H54 (cell line): ENCODE data around the gene ZNF726.
"Not testable (repeated sequence)": the region's sequence is repeated elsewhere in the genome, so short reads cannot be mapped to it uniquely, and the experiment has no call there.

ENCODE experiments used
- DNase-seq: peaks from one replicate; pipeline ENCODE4 v3.0.0; 2011; ENCODE audit warnings: low spot score, mixed read lengths; ENCODE audit not compliant: insufficient read length
- FAIRE-seq: peaks from 3 replicates; lab custom pipeline; 2011; peaks lifted over from hg19 to GRCh38; lab: Jason Lieb, UNC
- POLR2A ChIP-seq: IDR thresholded peaks from 2 replicates; pipeline ENCODE4 v1.6.1; 2011; ENCODE audit warnings: low read depth, mild to moderate bottlenecking, low read length

Gene ZNF726

GRCh38 chr19:23908165-23908564 is 6.5 kb upstream of the ZNF726 start:
- no peak for TF ChIP-seq POLR2A
- FAIRE-seq, result no peak
- DNase-seq, result no peak

DNA sequence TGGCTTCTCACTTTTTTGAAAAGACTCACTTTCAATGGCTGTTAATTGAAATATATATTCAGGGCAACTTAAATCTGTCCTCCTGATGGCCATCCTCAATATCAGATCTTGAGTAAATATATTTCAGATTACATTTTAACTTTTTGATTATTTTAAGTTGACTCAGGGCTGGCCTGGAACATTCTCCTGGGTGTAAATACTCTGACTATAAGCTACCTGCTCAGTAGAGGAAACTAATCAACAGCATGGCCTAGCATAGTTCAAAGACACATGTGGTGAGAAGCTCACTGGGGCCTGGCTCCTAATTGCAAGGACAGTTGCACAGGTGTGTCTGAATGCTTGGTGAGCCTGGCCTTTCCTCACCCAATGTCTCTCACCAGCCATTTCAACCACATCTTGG is 5.5 kb upstream of the ZNF726 start:
- FAIRE-seq (no peak), DNase-seq (no peak)
- TF ChIP-seq POLR2A, result no peak

- FAIRE-seq, result no peak
Observed at GRCh38 chr19:23913931-23914330, 755 bp upstream of the ZNF726 start.

DNA sequence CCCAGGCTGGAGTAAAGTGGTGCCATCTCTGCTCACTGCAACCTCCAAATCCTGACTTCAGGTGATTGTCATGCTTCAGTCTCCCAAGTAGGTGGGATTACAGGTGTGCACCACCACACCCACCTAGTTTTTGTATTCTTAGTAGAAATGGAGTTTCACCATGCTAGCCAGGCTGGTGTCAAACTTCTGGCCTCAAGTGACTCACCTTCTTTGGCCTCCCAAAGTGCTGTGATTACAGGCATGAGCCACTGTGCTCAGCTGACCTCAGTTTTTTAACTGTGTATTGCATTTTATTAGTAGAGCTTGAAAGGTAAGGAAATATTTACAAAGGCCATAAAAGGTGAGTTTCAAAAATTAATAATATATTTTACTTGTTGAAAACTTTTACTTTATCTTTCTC is 2.3 kb downstream of the ZNF726 start:
- no peak for FAIRE-seq
- no peak for DNase-seq
- no peak for TF ChIP-seq POLR2A

More at GRCh38 chr19:23913931-23914330, 755 bp upstream of the ZNF726 start:
- no peak for DNase-seq
- no peak for TF ChIP-seq POLR2A

GRCh38 chr19:23917856-23918255 is 3.2 kb downstream of the ZNF726 start:
- FAIRE-seq (no peak), DNase-seq (no peak)
- TF ChIP-seq POLR2A, result no peak

DNA sequence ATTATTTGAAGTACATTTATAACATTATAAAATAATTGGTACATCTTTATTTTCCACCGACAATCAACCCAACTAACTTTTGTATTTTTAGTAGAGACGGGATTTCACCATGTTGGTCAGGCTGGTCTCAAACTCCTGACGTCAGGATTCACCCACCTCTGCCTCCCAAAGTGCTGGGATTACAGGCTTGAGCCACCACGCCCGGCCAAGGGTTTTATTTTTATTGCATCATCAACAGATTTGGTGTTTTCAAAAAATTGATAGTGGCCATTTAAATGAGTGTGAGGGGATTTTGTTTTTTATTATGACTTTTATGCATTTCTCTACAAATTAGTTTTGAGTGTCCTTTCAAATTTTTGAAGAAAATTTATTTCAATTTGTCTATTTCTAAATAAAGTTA is 10.6 kb downstream of the ZNF726 start:
- TF ChIP-seq POLR2A, result no peak
- FAIRE-seq (no peak), DNase-seq (no peak)

DNA sequence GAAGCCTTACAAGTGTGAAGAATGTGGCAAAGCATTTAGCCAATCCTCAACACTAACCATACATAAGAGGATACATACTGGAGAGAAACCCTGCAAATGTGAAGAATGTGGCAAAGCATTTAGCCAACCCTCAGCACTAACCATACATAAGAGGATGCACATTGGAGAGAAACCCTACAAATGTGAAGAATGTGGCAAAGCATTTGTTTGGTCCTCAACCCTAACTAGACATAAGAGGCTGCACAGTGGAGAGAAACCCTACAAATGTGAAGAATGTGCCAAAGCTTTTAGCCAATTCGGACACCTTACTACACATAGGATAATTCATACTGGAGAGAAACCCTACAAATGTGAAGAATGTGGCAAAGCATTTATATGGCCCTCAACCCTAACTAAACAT is 18.2 kb downstream of the ZNF726 start:
- FAIRE-seq (no peak), DNase-seq (no peak)
- TF ChIP-seq POLR2A, result no peak

DNA sequence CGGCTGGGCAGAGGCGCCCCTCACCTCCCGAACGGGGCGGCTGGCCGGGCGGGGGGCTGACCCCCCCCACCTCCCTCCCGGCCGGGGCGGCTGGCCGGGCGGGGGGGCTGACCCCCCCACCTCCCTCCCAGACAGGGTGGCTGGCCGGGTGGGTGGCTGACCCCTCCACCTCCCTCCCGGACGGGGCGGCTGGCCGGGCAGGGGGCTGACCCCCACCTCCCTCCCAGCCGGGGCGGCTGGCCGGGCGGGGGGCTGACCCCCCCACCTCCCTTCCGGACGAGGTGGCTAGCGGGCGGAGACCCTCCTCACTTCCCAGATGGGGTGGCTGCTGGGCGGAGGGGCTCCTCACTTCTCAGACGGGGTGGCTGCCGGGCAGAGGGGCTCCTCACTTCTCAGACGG is 22.3 kb downstream of the ZNF726 start:
- DNase-seq, FAIRE-seq: not testable (repeated sequence)

DNA sequence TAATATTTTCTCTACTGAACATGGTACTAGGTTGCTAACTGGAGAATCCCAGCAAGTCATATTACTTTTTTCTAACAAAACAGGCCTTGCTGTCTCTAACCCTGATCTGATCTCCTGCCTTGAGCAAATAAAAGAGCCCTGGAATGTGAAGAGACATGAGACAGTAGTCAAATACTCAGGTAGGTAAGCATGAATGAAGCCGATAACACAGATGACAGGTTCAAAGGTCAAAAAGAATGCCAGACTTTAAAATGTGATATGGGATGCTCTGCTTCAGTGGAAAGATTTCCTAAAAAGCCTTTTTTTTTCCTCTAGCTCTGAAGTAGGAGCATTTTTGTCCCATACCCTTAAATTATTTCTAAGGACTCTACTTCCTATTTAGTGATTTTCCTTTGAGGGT is 28.7 kb downstream of the ZNF726 start:
- TF ChIP-seq POLR2A, result no peak
- no peak for FAIRE-seq
- no peak for DNase-seq

DNA sequence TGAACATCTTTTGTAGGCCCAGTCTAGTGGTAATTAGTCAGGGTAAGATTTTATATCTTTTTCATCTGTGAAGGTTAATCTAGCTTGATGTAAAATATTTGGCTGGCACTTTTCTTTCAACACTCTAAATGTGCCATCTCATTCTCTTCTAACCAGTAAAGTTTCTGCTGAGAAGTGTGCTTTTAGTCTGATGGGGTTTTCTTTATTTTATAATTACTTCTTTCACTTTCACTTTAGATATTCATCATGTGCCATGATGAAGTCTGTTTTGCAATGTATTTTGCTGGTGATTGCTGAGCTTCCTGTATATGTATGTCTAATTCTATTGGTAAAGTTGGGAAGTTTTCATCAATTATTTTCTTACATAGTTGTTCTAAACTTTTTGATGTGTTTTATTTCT is 31.9 kb downstream of the ZNF726 start:
- FAIRE-seq, result peak; percentile 52
- DNase-seq, result no peak
- no peak for TF ChIP-seq POLR2A

DNA sequence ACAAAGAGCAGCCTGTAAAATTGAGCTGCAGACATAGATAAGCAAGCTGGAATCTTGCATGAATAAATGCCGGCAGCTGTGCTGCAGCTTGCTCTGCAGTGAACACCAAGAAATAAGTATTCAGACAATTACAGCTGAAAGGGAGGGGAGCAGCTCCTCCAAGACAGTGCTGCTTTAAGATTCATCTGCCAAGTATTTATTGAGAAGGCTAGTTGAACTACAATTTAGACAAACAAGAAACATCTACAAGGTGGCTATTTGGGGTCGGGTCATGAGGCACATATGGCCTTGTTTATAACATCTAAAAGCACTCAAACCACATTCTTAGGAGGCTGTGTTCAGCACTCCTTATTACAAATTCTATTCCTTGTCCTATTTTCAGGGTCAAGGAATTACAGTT is 34.9 kb downstream of the ZNF726 start:
- FAIRE-seq (peak; percentile 48), DNase-seq (no peak)
- no peak for TF ChIP-seq POLR2A

- FAIRE-seq (no peak), DNase-seq (no peak)
Observed at GRCh38 chr19:23956051-23956450, 41.4 kb downstream of the ZNF726 start.

DNA sequence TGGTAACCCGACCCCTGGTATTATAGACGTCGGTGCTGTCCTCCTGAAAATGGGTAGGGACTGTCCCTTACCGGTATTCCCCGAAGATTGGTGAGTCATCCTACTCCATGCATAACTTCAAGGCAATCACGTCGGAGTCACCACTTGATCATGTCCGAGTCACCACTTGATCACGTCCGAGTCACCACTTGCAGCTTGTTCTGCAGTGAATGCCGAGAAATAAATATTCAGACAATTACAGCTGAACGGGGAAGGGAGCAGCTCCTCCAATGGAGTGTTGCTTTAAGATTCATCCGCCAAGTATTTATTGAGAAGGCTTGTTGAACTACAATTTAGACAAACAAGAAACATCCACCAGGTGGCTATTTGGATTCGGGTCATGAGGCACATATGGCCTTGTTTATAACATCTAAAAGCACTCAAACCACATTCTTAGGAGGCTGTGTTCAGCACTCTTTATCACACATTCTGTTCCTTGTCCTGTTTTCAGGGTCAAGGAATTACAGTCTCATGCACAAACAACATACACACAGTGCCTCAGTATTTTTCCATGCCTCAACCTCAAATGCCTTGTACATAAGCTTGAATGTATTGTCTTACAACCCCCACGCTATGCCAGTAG is 43.1 kb downstream of the ZNF726 start:
- DNase-seq (peak; percentile 47), FAIRE-seq (peak; percentile 96)
- no peak for TF ChIP-seq POLR2A

More at GRCh38 chr19:23956051-23956450, 41.4 kb downstream of the ZNF726 start:
- no peak for TF ChIP-seq POLR2A

DNA sequence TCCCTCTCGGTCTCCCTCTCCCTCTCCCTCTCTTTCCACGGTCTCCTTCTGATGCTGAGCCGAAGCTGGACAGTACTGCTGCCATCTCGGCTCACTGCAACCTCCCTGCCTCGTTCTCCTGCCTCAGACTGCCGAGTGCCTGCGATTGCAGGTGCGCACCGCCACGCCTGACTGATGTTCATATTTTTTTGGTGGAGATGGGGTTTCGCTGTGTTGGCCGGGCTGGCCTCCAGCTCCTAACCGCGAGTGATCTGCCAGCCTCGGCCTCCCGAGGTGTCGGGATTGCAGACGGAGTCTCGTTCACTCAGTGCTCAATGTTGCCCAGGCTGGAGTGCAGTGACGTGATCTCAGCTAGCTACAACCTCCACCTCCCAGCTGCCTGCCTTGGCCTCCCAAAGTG is 48.7 kb downstream of the ZNF726 start:
- FAIRE-seq, DNase-seq: not testable (repeated sequence)

- not testable (repeated sequence) for FAIRE-seq, DNase-seq
Observed at GRCh38 chr19:23963881-23964280, 49.2 kb downstream of the ZNF726 start.

DNA sequence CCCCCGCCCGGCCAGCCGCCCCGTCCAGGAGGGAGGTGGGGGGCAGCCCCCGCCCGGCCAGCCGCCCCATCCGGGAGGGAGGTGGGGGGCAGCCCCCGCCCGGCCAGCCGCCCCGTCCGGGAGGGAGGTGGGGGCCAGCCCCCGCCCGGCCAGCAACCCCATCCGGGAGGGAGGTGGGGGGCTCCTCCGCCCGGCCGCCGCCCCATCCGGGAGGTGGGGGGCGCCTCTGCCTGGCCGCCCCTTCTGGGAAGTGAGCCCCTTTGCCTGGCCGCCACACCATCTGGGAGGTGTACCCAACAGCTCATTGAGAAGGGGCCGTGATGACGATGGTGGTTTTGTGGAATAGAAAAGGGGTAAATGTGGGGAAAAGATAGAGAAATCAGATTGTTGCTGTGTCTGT is 49.6 kb downstream of the ZNF726 start:
- DNase-seq, FAIRE-seq: not testable (repeated sequence)
